Posterior vena cava (tissue), 2 donors: Measurements from ENCODE around the gene VSTM5. TPM values are rescaled to one million over a fixed set of nuclear protein-coding genes. Genes with fewer than 3 reads are reported as not detected.

Experiments used
- DNase-seq: peaks from one replicate; pipeline ENCODE4 v3.0.0-alpha.2; 2020; ENCODE audit warnings: low spot score
- intact Hi-C, 2 donors: fragments of 100-400 bp; cut with DNase I; formaldehyde crosslinking; loops; one replicate each; pipeline versions ENCODE4 v1.14.1 to v1.14.2; 2022 to 2023
- total RNA-seq, 2 donors: library from RNA; stranded (reverse); fragmentation: NEBNext Ultra II Directional; extraction: Animal tissue kit (Norgen Biotek cat#: 25700); gene quantifications; one replicate each; pipeline ENCODE4 v1.2.1, GENCODE V29; 2021
- donor health status: DM: yes; HTN: yes; CAD: no.
- donor health status: DM: yes; HTN: yes; CAD: no.

Gene VSTM5
- total RNA-seq, 2 donors from 2014 or later, result 0.10 to 1.0 TPM

GRCh38 chr11:93845181-93846092 lies 5.0 kb downstream of the VSTM5 start:
- DNase-seq, result no peak
- intact Hi-C loops, result no loop called here

- intact Hi-C loops, result no loop called here
- no peak for DNase-seq
Observed at GRCh38 chr11:93844568-93844967, 5.8 kb downstream of the VSTM5 start.

GRCh38 chr11:93843906-93844305 lies 6.5 kb downstream of the VSTM5 start:
- DNase-seq, result no peak
- intact Hi-C loops, result no loop called here

- intact Hi-C loops, result no loop called here
- DNase-seq, result no peak
Observed at GRCh38 chr11:93842461-93842860, 8.0 kb downstream of the VSTM5 start.

- intact Hi-C loops, result no loop called here
- DNase-seq, result no peak
Observed at GRCh38 chr11:93842034-93842433, 8.4 kb downstream of the VSTM5 start.

- DNase-seq, result no peak
- intact Hi-C loops, result no loop called here
Observed at GRCh38 chr11:93841446-93841845, 9.0 kb downstream of the VSTM5 start.

GRCh38 chr11:93840981-93841380 lies 9.4 kb downstream of the VSTM5 start:
- DNase-seq, result no peak
- intact Hi-C loops, result no loop called here

- intact Hi-C loops, result no loop called here
- DNase-seq, result no peak
Observed at GRCh38 chr11:93840180-93840579, 10.2 kb downstream of the VSTM5 start.

- intact Hi-C loops, result no loop called here
- no peak for DNase-seq
Observed at GRCh38 chr11:93838967-93839366, 11.5 kb downstream of the VSTM5 start.

- no peak for DNase-seq
- intact Hi-C loops, result no loop called here
Observed at GRCh38 chr11:93832780-93833179, 17.6 kb downstream of the VSTM5 start.

GRCh38 chr11:93831343-93832127 lies 18.9 kb downstream of the VSTM5 start:
- no peak for DNase-seq
- intact Hi-C loops, result no loop called here

- no peak for DNase-seq
- intact Hi-C loops, result no loop called here
Observed at GRCh38 chr11:93829598-93829997, 20.8 kb downstream of the VSTM5 start.

- intact Hi-C loops, result no loop called here
- DNase-seq, result no peak
Observed at GRCh38 chr11:93827363-93827762, 23.1 kb downstream of the VSTM5 start.

- DNase-seq, result no peak
- intact Hi-C loops, result no loop called here
Observed at GRCh38 chr11:93823210-93823609, 27.2 kb downstream of the VSTM5 start.

- intact Hi-C loops, result no loop called here
- DNase-seq, result no peak
Observed at GRCh38 chr11:93822359-93822758, 28.1 kb downstream of the VSTM5 start.

GRCh38 chr11:93821617-93822016 lies 28.8 kb downstream of the VSTM5 start:
- intact Hi-C loops, result no loop called here
- no peak for DNase-seq

GRCh38 chr11:93820847-93821246 lies 29.6 kb downstream of the VSTM5 start:
- no peak for DNase-seq

GRCh38 chr11:93819966-93820695 lies 30.3 kb downstream of the VSTM5 start:
- intact Hi-C loops, result no loop called here
- DNase-seq, result no peak

More at GRCh38 chr11:93820847-93821246, 29.6 kb downstream of the VSTM5 start:
- intact Hi-C loops, result no loop called here

- intact Hi-C loops, result no loop called here
- DNase-seq, result no peak
Observed at GRCh38 chr11:93817426-93818348, 32.7 kb downstream of the VSTM5 start.
